GM19438 (cell line): ENCODE results near the gene BAMBI.

Experiments
- ATAC-seq: cut with Tn5 transposase; IDR thresholded peaks from one replicate; pipeline ENCODE4 v1.9.1; 2021; ENCODE audit warnings: low read depth; ENCODE audit not compliant: unreplicated experiment

Gene BAMBI

GRCh38 chr10:28674782-28675181 lies 2.5 kb upstream of the BAMBI start:
- no peak for ATAC-seq

- no peak for ATAC-seq
Measured at GRCh38 chr10:28676326-28676967, 874 bp upstream of the BAMBI start.

- no peak for ATAC-seq
Measured at GRCh38 chr10:28677888-28678686, 766 bp downstream of the BAMBI start.

- ATAC-seq: no peak
Measured at GRCh38 chr10:28678687-28679457, 1.6 kb downstream of the BAMBI start.

- no peak for ATAC-seq
Measured at GRCh38 chr10:28679581-28680357, 2.4 kb downstream of the BAMBI start.

- no peak for ATAC-seq
Measured at GRCh38 chr10:28680358-28680752, 3.0 kb downstream of the BAMBI start.

GRCh38 chr10:28681291-28681763 lies 4.0 kb downstream of the BAMBI start:
- ATAC-seq: no peak

GRCh38 chr10:28681928-28682750 lies 4.8 kb downstream of the BAMBI start:
- no peak for ATAC-seq

- no peak for ATAC-seq
Measured at GRCh38 chr10:28684157-28684985, 7.0 kb downstream of the BAMBI start.

- no peak for ATAC-seq
Measured at GRCh38 chr10:28684986-28685580, 7.8 kb downstream of the BAMBI start.

GRCh38 chr10:28685717-28686116 lies 8.4 kb downstream of the BAMBI start:
- no peak for ATAC-seq

GRCh38 chr10:28686835-28687682 lies 9.7 kb downstream of the BAMBI start:
- ATAC-seq: no peak

GRCh38 chr10:28687683-28688001 lies 10.3 kb downstream of the BAMBI start:
- ATAC-seq: no peak

- ATAC-seq: no peak
Measured at GRCh38 chr10:28690545-28690944, 13.2 kb downstream of the BAMBI start.

- ATAC-seq: no peak
Measured at GRCh38 chr10:28691187-28691694, 13.9 kb downstream of the BAMBI start.

GRCh38 chr10:28692050-28692449 lies 14.7 kb downstream of the BAMBI start:
- ATAC-seq: no peak

- no peak for ATAC-seq
Measured at GRCh38 chr10:28694530-28694929, 17.2 kb downstream of the BAMBI start.
